Fibroblast of lung (primary cell): ENCODE data around the gene ACTRT2.
A peak's percentile ranks its signal among the peaks of the same experiment; 100 is the strongest.

Source experiments
- CTCF ChIP-seq, 2 donors: IDR thresholded peaks in 1 of 2; conservative IDR thresholded peaks in 1 of 2; 1 replicate in 1 of 2; 2 replicates in 1 of 2; pipeline ENCODE4 v1.5.1; 2011 to 2012; ENCODE audit warnings: low read length in 2 of 2, control low read depth in 1 of 2, inconsistent platforms in 1 of 2, low read depth in 1 of 2, mild to moderate bottlenecking in 1 of 2
- EZH2 ChIP-seq: IDR thresholded peaks from 2 replicates; pipeline ENCODE4 v1.5.1; 2012; ENCODE audit warnings: low read length, control low read depth, mild to moderate bottlenecking; ENCODE audit errors: missing control alignments

GRCh38 chr1:3069491-3070308 lies 48.4 kb downstream of the ACTRT2 start:
- TF ChIP-seq CTCF (conservative IDR thresholded peaks at IDR 0.05 in 1 of 2, IDR thresholded peaks at IDR 0.05 in 1 of 2; ENCODE audit: low read depth in 1 of 2, low read length in 2 of 2): peak; percentile 24 to 45
- no peak for TF ChIP-seq EZH2
